Measurements from ENCODE around the gene CCDC157.
"Not testable (repeated sequence)": the region's sequence is repeated elsewhere in the genome, so short reads cannot be mapped to it uniquely, and the experiment has no call there.

- not testable (repeated sequence) for TF ChIP-seq CTCF (IDR thresholded peaks at IDR 0.05; ENCODE audit: low read depth, low read length, poor library complexity, severe bottlenecking); EZH2phosphoT487 (IDR thresholded peaks at IDR 0.05; ENCODE audit: borderline replicate concordance, low read length)
Measured at GRCh38 chr22:30338341-30338740, 18.5 kb upstream of the CCDC157 start.

Data from DOHH2 (cell line).